Measurements from ENCODE around the gene DBF4B. TPM values are rescaled to one million over a fixed set of nuclear protein-coding genes. Genes with fewer than 3 reads are reported as not detected.

Gene DBF4B
- polyA plus RNA-seq, 1 donor, result 8.2 TPM

Other genes with a start within 250 kb of the DBF4B start
- gene GPATCH8, start 205.3 kb upstream of the DBF4B start, polyA plus RNA-seq (ENCODE audit: insufficient read length), result 28.2 TPM
- gene FZD2, start 151.2 kb upstream of the DBF4B start, polyA plus RNA-seq (ENCODE audit: insufficient read length), result 14.5 TPM
- 1.9 TPM for gene MEIOC, start 52.2 kb upstream of the DBF4B start, polyA plus RNA-seq (ENCODE audit: insufficient read length)
- gene CCDC43, start 18.9 kb upstream of the DBF4B start, polyA plus RNA-seq (ENCODE audit: insufficient read length), result 28.2 TPM
- 1.8 TPM for gene ADAM11, start 50.3 kb downstream of the DBF4B start, polyA plus RNA-seq (ENCODE audit: insufficient read length)
- gene GJC1, start 121.6 kb downstream of the DBF4B start, polyA plus RNA-seq (ENCODE audit: insufficient read length), result 19.8 TPM
- 4.2 TPM for gene HIGD1B, start 139.2 kb downstream of the DBF4B start, polyA plus RNA-seq (ENCODE audit: insufficient read length)
- gene EFTUD2, start 190.8 kb downstream of the DBF4B start, polyA plus RNA-seq (ENCODE audit: insufficient read length), result 55.3 TPM
- gene GFAP, start 206.8 kb downstream of the DBF4B start, polyA plus RNA-seq (ENCODE audit: insufficient read length), result 0.38 TPM
- 7.7 TPM for gene KIF18B, start 239.1 kb downstream of the DBF4B start, polyA plus RNA-seq (ENCODE audit: insufficient read length)

All from forelimb muscle (tissue), 1 donor.